ENCODE measurements around the gene ABLIM1.

Gene ABLIM1

GRCh38 chr10:114408968-114409444, 249.1 kb downstream of the ABLIM1 start:
- DNase-seq (ENCODE audit: low read depth in 2 of 2): no peak

- DNase-seq (ENCODE audit: low read depth in 2 of 2): no peak
These were observed 249.7 kb downstream of the ABLIM1 start for GRCh38 chr10:114408112-114408967.

DNA sequence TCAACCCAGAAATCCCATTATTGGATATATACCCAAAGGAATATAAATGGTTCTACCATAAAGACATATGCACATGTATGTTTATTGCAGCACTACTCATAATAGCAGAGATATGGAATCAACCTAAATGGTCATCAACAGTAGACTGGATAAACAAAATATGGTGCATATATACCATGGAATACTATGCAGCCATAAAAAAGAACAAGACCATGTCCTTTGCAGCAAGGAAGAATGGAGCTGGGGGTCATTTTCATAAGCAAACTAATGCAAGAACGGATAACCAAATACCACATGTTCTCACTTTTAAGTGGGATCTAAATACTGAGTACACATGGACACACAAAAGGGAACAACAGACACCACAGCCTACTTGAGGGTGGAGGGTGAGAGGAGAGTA, 251.6 kb downstream of the ABLIM1 start:
- DNase-seq (ENCODE audit: low read depth in 2 of 2): no peak

GRCh38 chr10:114405011-114405350, 253.1 kb downstream of the ABLIM1 start:
- DNase-seq (ENCODE audit: low read depth in 2 of 2): no peak

GRCh38 chr10:114404171-114405010, 253.7 kb downstream of the ABLIM1 start, which contains the start of gene AFAP1L2:
AFAP1L2 (minus strand) TSS chr10:114404502; CDS start chr10:114404455, 47 bp downstream.
- no peak for DNase-seq (ENCODE audit: low read depth in 2 of 2)

GRCh38 chr10:114403541-114404161, 254.4 kb downstream of the ABLIM1 start:
- DNase-seq (ENCODE audit: low read depth in 2 of 2): no peak

DNA sequence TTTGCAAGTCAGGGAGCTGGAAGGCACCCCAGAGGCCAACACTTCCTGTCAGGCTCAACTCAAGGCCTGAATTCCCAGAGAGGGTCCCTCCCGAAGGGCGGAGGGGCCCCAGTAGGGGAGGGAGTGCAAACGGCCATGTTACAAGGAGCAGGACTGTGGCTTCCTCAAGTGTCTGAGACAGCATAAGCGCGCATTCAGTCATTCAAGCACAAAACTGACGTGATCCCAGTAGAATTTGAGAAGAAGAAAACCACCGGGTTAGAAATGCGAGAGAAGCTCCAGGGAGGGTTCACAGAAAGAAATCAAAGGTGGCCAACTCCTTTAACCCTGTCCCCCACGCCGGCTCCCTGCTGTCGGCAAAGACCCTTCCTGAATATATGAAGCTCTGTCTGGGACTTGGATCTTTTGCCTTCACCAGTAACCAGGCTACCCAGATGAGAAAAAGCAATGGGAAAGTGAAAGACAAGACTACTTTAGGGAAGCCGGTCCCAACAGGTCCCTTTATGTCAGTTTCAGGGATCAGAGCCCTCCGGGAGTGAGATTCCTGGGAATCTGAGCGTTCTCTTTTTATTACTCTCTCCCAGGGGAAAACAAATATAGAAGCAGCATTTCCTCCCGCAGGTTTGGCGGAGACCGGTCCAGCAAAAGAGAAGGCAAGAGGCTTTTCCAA, 255.1 kb downstream of the ABLIM1 start:
- DNase-seq (ENCODE audit: low read depth in 2 of 2): no peak

- no peak for DNase-seq (ENCODE audit: low read depth in 2 of 2)
These were observed 255.8 kb downstream of the ABLIM1 start for GRCh38 chr10:114402233-114402632.

- no peak for DNase-seq (ENCODE audit: low read depth in 2 of 2)
These were observed 256.8 kb downstream of the ABLIM1 start for GRCh38 chr10:114401195-114401791.

DNA sequence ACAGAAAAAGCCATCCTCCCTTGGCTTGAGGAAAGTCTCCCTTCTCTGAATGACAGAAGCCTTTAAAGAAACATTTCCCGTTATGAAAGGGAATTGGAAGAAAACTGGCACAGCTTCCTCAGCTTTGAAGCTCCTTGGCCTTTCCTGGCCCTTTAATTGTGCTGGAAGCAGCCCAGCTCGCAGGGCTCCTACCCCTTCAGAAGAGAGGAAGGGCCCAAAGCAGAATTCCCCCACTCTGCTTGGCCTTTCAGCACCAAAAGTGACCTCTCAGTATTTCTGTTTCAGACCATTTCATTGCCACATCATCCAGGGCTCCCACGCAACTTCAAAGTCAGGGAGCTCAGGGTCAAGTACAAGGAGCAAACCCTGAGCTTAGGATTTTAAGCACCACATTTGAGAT, 258.0 kb downstream of the ABLIM1 start:
- DNase-seq (ENCODE audit: low read depth in 2 of 2): no peak

- no peak for DNase-seq (ENCODE audit: low read depth in 2 of 2)
These were observed 258.5 kb downstream of the ABLIM1 start for GRCh38 chr10:114399576-114399975.

- DNase-seq (ENCODE audit: low read depth in 2 of 2): no peak
These were observed 259.3 kb downstream of the ABLIM1 start for GRCh38 chr10:114398587-114399331.

DNA sequence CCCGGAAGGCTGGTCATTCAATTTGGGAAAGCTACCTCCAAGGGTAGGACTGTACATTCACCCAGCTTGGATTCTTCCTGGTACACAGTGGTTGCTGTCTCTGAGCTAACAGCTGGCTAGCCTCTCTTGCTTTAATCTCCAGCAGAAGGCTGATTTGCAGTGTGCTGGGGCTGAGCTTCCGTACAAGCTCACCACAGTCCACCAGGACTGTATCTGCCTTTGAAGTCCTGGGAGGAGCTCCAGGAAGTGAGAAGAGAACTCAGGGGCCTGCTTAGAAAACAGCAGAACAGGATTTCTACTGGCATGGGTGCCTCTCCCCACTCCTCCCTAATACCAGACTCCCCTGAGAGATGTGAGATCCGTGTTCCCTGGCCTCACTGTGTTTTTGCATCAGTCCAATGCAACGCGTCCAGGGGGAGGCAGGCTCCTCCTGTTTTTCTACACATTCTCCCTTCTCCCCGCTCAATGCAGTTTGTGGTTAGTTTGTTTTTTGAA, 260.4 kb downstream of the ABLIM1 start:
- DNase-seq (ENCODE audit: low read depth in 2 of 2): no peak

DNA sequence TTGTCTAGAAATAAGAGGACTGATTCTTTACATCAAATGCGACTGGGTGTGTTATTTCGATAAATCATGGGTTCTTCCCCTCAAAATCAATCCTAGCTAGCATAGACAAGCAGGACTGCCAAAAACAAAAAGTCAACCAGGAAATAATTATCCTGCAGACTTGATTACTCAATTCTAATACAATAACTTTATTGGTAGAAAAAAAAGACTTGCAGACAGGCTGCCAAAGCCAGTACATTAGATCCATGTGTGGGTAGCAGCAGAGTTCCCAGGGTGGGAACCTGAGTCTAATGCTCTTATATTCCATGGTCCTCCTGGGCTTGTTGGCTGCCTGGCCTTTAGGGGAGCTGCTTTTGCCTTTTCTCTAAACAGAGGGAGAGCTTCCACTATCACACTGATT, 261.6 kb downstream of the ABLIM1 start:
- DNase-seq (ENCODE audit: low read depth in 2 of 2): no peak

- DNase-seq (ENCODE audit: low read depth in 2 of 2): no peak
These were observed 262.6 kb downstream of the ABLIM1 start for GRCh38 chr10:114395366-114396022.

DNA sequence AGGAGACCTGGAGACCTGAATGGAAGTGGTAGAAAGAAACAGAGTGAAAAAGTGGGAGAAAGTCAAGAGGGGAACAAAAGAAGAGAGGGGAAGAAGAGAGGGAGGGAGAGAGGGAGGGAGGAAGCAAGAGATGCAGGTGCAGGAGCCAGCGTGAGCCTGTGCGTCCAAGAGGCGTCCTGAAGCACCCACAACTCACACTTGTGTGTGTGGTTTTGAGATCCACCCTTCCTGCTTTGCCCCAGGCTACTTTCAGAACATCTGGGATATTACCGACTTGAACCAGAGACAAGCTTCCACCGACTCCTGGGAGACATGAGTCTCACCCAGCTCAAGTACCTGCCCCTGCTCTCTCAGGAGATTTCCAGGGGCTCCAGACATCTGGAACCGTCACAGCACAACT, 263.5 kb downstream of the ABLIM1 start:
- no peak for DNase-seq (ENCODE audit: low read depth in 2 of 2)

GRCh38 chr10:114393886-114394285, 264.2 kb downstream of the ABLIM1 start:
- DNase-seq (ENCODE audit: low read depth in 2 of 2): no peak

DNA sequence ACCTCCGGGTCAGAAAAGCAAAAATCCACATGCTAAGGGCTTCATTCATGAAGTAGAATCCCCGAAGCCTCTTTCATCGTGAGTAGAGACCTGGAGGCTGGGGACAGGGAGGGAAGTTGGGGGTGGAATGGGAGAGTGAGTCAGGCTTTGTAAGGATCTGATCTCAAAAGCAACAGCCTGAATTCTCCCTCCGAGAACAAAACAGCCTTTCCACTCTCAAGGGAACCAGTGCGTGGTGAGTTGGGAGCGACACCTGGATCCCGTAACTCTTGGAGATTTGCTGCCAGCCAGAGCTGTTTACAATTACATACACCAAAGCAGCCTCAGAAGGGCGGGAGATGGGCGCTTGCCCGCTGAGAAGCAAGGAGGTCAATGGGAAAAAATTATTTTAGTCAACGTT, 264.6 kb downstream of the ABLIM1 start:
- DNase-seq (ENCODE audit: low read depth in 2 of 2): no peak

- DNase-seq (ENCODE audit: low read depth in 2 of 2): no peak
These were observed 265.8 kb downstream of the ABLIM1 start for GRCh38 chr10:114392112-114392835.
